ENCODE data around the gene ZNF593OS.

DNA sequence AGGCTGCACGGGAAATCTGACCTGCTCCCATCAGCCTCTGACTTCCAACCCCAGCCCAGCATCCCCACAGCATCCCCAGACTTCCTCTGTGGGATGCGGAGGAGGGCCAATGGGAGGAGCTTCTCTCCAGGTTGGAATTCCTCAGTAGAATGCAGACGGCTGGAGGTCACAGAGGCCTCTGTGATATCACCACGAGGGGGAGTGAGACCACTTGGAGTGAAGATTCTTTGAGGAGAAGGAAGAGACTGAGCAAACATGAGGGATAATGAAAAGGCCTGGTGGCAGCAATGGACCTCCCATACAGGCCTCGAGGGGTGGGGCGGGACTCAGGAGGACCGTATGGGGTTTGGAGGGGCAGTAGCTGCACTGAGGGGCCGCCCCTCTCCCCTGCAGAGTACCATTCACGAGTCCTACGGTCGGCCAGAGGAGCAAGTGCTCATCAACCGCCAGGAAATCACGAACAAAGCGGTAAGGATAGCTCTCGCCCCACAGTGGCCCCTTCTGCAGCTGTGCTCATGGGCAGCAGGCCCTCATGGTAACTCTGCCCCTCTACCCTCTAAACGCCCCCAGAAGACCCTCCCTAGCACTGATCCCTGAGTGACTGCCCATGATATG is 18.8 kb upstream of the ZNF593OS start, which contains the start of gene CATSPER4:
- TF ChIP-seq, protein P1, sequence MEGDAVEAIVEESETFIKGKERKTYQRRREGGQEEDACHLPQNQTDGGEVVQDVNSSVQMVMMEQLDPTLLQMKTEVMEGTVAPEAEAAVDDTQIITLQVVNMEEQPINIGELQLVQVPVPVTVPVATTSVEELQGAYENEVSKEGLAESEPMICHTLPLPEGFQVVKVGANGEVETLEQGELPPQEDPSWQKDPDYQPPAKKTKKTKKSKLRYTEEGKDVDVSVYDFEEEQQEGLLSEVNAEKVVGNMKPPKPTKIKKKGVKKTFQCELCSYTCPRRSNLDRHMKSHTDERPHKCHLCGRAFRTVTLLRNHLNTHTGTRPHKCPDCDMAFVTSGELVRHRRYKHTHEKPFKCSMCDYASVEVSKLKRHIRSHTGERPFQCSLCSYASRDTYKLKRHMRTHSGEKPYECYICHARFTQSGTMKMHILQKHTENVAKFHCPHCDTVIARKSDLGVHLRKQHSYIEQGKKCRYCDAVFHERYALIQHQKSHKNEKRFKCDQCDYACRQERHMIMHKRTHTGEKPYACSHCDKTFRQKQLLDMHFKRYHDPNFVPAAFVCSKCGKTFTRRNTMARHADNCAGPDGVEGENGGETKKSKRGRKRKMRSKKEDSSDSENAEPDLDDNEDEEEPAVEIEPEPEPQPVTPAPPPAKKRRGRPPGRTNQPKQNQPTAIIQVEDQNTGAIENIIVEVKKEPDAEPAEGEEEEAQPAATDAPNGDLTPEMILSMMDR (IDR thresholded peaks at IDR 0.05; ENCODE audit: poor library complexity, severe bottlenecking) = peak; percentile 24
- TF ChIP-seq EP300 (conservative IDR thresholded peaks at IDR 0.05; ENCODE audit: poor library complexity, severe bottlenecking) = no peak

Measured in neural cell (in vitro differentiated cells).